ENCODE data around the gene SEPTIN1. TPM values are rescaled to one million over a fixed set of nuclear protein-coding genes. Genes with fewer than 3 reads are reported as not detected.

Gene SEPTIN1
- total RNA-seq, 2 experiments from 2014 or later = 133 to 181 TPM

DNA sequence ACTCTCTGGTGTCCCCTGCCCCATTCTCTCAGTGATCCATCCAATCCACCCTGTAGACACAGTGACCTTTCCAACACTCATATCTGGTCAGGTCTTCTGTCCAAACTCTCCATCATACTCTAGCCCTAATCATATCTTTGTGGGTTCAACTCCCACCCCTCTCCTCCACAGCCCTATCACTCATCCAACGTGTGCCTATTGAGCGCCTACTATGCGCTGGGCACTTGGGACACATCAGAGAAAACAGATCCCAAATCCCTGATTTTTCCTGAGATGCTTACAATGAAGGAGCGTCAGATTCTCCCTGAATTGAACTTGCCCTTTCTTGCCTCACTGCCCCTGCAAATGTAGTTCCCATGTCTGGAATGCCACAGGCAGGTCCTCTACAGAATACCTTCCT, 45.7 kb upstream of the SEPTIN1 start:
- H2AFZ ChIP-seq (ENCODE audit: low read length) = no peak overlapping the region
- H3K27ac ChIP-seq (ENCODE audit: low read depth, low read length, poor library complexity, severe bottlenecking) = no peak overlapping the region
- H3K9me2 ChIP-seq (ENCODE audit: insufficient read depth, low read length) = no peaks in the 10 kb centered on the region
- H4K20me1 ChIP-seq (ENCODE audit: insufficient read depth, low read length) = no peaks in the 10 kb centered on the region
- peak overlapping the region; percentile 89 for H3K4me2 ChIP-seq (ENCODE audit: low read length)
- no peak for TF ChIP-seq EZH2phosphoT487 (IDR thresholded peaks at IDR 0.05; ENCODE audit: borderline replicate concordance, low read depth, low read length)
- TF ChIP-seq, protein P1, sequence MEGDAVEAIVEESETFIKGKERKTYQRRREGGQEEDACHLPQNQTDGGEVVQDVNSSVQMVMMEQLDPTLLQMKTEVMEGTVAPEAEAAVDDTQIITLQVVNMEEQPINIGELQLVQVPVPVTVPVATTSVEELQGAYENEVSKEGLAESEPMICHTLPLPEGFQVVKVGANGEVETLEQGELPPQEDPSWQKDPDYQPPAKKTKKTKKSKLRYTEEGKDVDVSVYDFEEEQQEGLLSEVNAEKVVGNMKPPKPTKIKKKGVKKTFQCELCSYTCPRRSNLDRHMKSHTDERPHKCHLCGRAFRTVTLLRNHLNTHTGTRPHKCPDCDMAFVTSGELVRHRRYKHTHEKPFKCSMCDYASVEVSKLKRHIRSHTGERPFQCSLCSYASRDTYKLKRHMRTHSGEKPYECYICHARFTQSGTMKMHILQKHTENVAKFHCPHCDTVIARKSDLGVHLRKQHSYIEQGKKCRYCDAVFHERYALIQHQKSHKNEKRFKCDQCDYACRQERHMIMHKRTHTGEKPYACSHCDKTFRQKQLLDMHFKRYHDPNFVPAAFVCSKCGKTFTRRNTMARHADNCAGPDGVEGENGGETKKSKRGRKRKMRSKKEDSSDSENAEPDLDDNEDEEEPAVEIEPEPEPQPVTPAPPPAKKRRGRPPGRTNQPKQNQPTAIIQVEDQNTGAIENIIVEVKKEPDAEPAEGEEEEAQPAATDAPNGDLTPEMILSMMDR (conservative IDR thresholded peaks at IDR 0.05; ENCODE audit: low read length) = no peak
- DNase-seq (ENCODE audit: low spot score) = no peak
- H3K79me2 ChIP-seq (ENCODE audit: insufficient read depth, low read depth, low read length) = peaks cover 33% of the 10 kb centered on the region
- peaks cover 21% of the 10 kb centered on the region for H3K4me1 ChIP-seq (ENCODE audit: insufficient read depth, low read length, poor library complexity, severe bottlenecking)
- H3K9me3 ChIP-seq (ENCODE audit: low read length) = 0 out of 2 replicates have a peak, but pooled peaks cover 4% of the 10 kb centered on the region
- CTCF ChIA-PET (ENCODE audit: unreplicated experiment) = no interaction called here
- POLR2A ChIA-PET = no interaction called here
- H3K4me3 ChIP-seq (ENCODE audit: low read depth, low read length, poor library complexity, severe bottlenecking) = peak overlapping the region; percentile 80
- intact Hi-C loops (cut with micrococcal nuclease; ENCODE audit: unreplicated experiment) = no loop called here
- peaks cover 55% of the 10 kb centered on the region for H3K36me3 ChIP-seq (ENCODE audit: insufficient read depth, low read length)
- BruUV-seq (replicated peaks) = no TSS peak

DNA sequence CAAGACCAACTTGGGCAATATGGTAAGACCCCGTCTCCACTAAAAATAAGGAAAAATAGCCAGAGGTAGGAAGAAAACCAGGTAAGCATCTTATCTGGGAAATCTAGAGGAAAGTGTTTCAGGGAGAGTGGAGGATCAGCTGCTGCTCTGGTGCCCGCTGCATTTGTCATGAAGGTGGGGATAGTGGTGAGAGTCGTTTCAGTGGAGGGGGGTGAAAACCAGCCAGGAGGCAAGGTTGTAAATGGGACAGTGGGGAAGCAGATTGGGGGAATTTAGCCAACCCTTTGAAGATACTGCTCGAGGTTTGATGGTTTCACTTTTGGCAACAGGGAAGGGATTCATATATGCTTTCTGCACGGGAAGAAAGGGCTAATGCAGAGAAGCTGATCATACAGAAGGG, 38.6 kb upstream of the SEPTIN1 start:
- Histone ChIP-seq H3K9me3 (ENCODE audit: low read length) (no peaks in the 10 kb centered on the region), H3K9me2 (ENCODE audit: insufficient read depth, low read length) (no peaks in the 10 kb centered on the region), H4K20me1 (ENCODE audit: insufficient read depth, low read length) (no peaks in the 10 kb centered on the region), H3K4me3 (ENCODE audit: low read depth, low read length, poor library complexity, severe bottlenecking) (no peak overlapping the region), H3K79me2 (ENCODE audit: insufficient read depth, low read depth, low read length) (peaks cover 4% of the 10 kb centered on the region), H2AFZ (ENCODE audit: low read length) (no peak overlapping the region), H3K27ac (ENCODE audit: low read depth, low read length, poor library complexity, severe bottlenecking) (no peak overlapping the region), H3K36me3 (ENCODE audit: insufficient read depth, low read length) (peaks cover 75% of the 10 kb centered on the region), H3K4me2 (ENCODE audit: low read length) (no peak overlapping the region), H3K4me1 (ENCODE audit: insufficient read depth, low read length, poor library complexity, severe bottlenecking) (peaks cover 20% of the 10 kb centered on the region)
- ChIA-PET CTCF (ENCODE audit: unreplicated experiment) (no interaction called here), POLR2A (no interaction called here)
- BruUV-seq (replicated peaks) = no TSS peak
- intact Hi-C loops (cut with micrococcal nuclease; ENCODE audit: unreplicated experiment) = no loop called here
- TF ChIP-seq, protein P1 (conservative IDR thresholded peaks at IDR 0.05; ENCODE audit: low read length) = no peak
- no peak for TF ChIP-seq EZH2phosphoT487 (IDR thresholded peaks at IDR 0.05; ENCODE audit: borderline replicate concordance, low read depth, low read length)
- no peak for DNase-seq (ENCODE audit: low spot score)

DNA sequence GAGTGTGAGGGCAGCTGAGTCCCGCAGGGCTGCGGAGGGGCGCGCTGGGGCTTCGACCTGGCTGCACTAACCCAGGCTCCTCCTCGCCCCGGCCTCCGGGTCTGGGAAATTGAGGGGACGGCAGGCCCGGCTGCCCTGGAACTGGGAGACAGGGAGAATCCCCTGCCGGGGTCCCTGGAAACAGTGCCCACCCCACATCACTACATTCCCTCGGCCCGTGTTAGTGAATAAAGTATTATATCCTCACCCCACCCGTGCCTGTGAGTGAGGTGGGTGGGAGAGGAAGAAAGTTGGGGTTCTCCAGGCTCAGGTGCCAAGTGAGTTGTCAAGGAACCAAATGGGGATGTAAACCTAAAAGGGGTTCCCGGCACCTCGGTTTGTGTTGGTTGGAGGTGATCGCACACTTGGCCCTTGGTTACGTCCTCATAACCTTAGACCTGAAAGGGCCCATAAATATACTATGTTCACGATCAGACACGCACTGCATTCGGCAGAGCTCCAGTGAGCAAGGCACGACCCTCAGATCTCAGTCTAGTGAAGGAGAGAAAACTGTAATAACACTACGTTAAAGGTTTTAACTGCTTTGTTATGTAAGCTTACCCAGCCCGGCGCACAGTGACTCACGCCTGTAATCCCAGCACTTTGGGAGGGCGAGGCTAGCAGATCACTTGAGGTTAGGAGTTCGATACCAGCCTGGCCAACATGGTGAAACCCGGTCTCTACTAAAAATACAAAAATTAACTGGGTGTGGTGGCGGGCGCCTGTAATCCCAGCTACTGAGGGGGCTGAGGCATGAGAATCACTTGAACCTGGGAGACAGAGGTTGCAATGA, 36.2 kb upstream of the SEPTIN1 start:
- DNase-seq (ENCODE audit: low spot score) = no peak
- CTCF ChIA-PET (ENCODE audit: unreplicated experiment) = interaction anchor here (0.6 to 1.1 kb wide), 5 partner anchors 9 to 283 kb away, joined by 3 to 5 read pairs (median 3); partner anchors contain the start of gene DCTPP1
- BruUV-seq (replicated peaks) = no TSS peak
- Histone ChIP-seq H3K79me2 (ENCODE audit: insufficient read depth, low read depth, low read length) (no peaks in the 10 kb centered on the region), H3K9me3 (ENCODE audit: low read length) (no peaks in the 10 kb centered on the region), H3K4me1 (ENCODE audit: insufficient read depth, low read length, poor library complexity, severe bottlenecking) (peaks cover 20% of the 10 kb centered on the region), H2AFZ (ENCODE audit: low read length) (peak overlapping the region; percentile 16), H3K36me3 (ENCODE audit: insufficient read depth, low read length) (peaks cover 71% of the 10 kb centered on the region), H3K4me2 (ENCODE audit: low read length) (peak overlapping the region; percentile 72), H3K4me3 (ENCODE audit: low read depth, low read length, poor library complexity, severe bottlenecking) (peak overlapping the region; percentile 62), H3K9me2 (ENCODE audit: insufficient read depth, low read length) (no peaks in the 10 kb centered on the region), H4K20me1 (ENCODE audit: insufficient read depth, low read length) (no peaks in the 10 kb centered on the region), H3K27ac (ENCODE audit: low read depth, low read length, poor library complexity, severe bottlenecking) (peak overlapping the region; percentile 54)
- POLR2A ChIA-PET = interaction anchor here (0.6 to 2.0 kb wide), 8 partner anchors 8 to 200 kb away, joined by 3 to 8 read pairs (median 4); partner anchors contain the start of genes DCTPP1, TBC1D10B, ZNF48 and ZNF771
- intact Hi-C loops (cut with micrococcal nuclease; ENCODE audit: unreplicated experiment) = no loop called here
- TF ChIP-seq, protein P1 (conservative IDR thresholded peaks at IDR 0.05; ENCODE audit: low read length) = peak; percentile 54; the same call in 1 of the 2 replicates
- TF ChIP-seq EZH2phosphoT487 (IDR thresholded peaks at IDR 0.05; ENCODE audit: borderline replicate concordance, low read depth, low read length) = no peak

All from OCI-LY7 (cell line).